C4-2B (cell line): ENCODE measurements around the gene MKS1.

Experiments
- ZFX ChIP-seq: fragments of 450-650 bp; IDR thresholded peaks from 2 replicates; pipeline ENCODE4 v1.6.1; 2017
- TF ChIP-seq, protein P1 (sequence below): fragments of 450-650 bp; conservative IDR thresholded peaks from 2 replicates; pipeline ENCODE4 v1.5.1; 2017; ENCODE audit warnings: mild to moderate bottlenecking

DNA sequence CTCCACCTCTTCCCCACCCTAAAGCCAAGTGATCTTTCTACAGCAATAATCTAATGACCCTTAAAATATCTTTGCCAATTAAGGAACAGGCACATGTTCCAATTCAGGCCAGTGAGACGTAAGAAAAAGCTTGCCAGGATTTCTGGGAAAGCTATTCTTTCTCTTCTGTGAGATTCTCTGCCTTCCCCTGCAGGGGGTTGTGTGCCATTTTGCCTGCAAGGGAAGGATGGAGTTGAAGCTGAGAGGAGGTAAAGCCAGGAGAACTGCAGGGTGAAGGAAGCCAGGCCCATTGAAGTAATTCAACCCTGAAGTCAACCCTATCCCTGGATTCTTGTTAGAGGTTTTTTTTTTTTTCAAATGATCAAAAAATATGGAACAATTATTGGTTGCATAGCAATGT lies 10.3 kb upstream of the MKS1 start:
- TF ChIP-seq, protein P1, sequence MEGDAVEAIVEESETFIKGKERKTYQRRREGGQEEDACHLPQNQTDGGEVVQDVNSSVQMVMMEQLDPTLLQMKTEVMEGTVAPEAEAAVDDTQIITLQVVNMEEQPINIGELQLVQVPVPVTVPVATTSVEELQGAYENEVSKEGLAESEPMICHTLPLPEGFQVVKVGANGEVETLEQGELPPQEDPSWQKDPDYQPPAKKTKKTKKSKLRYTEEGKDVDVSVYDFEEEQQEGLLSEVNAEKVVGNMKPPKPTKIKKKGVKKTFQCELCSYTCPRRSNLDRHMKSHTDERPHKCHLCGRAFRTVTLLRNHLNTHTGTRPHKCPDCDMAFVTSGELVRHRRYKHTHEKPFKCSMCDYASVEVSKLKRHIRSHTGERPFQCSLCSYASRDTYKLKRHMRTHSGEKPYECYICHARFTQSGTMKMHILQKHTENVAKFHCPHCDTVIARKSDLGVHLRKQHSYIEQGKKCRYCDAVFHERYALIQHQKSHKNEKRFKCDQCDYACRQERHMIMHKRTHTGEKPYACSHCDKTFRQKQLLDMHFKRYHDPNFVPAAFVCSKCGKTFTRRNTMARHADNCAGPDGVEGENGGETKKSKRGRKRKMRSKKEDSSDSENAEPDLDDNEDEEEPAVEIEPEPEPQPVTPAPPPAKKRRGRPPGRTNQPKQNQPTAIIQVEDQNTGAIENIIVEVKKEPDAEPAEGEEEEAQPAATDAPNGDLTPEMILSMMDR = no peak
- TF ChIP-seq ZFX = no peak
